H1 (cell line): ENCODE results near the gene NADSYN1. TPM values are rescaled to one million over a fixed set of nuclear protein-coding genes. Genes with fewer than 3 reads are reported as not detected.

Experiments used
- polyA plus RNA-seq, 7 experiments: library from polyadenylated mRNA; depleted of rRNA in 3 of 7; stranded (reverse) in 5 of 7; unstranded in 2 of 7; fragments of >200 nt in 5 of 7; fragments of 200-250 nt in 2 of 7; gene quantifications; 1 replicate in 5 of 7; 2 replicates in 1 of 7; 4 replicates in 1 of 7; pipeline versions ENCODE4 v1.2.1 to v1.2.3, GENCODE V29; 2011 to 2013; ENCODE audit warnings: missing spikeins in 2 of 7, mixed read lengths in 2 of 7
- total RNA-seq: library from RNA; stranded (reverse); fragmentation: NEBNext Ultra II Directional; extraction: Animal tissue kit (Norgen Biotek cat#: 25700); gene quantifications from 2 replicates; pipeline ENCODE4 v1.2.1, GENCODE V29; 2021
- TF ChIP-seq, protein P1 (sequence below), 3 experiments: IDR thresholded peaks; 1 replicate in 2 of 3; 2 replicates in 1 of 3; pipeline versions ENCODE4 v1.5.1 to v1.6.1; 2011; ENCODE audit warnings: low read length in 3 of 3, mild to moderate bottlenecking in 3 of 3, inconsistent platforms in 2 of 3, low read depth in 1 of 3, moderate library complexity in 1 of 3; ENCODE audit not compliant: insufficient read depth in 1 of 3; ENCODE audit errors: control extremely low read depth in 1 of 3

NADSYN1 gene
- total and polyA plus RNA-seq, 2 of the 8 experiments (the other 6 are each of a cell fraction or from before 2014, with no cell fraction given) = 38.3 to 38.6 TPM

DNA sequence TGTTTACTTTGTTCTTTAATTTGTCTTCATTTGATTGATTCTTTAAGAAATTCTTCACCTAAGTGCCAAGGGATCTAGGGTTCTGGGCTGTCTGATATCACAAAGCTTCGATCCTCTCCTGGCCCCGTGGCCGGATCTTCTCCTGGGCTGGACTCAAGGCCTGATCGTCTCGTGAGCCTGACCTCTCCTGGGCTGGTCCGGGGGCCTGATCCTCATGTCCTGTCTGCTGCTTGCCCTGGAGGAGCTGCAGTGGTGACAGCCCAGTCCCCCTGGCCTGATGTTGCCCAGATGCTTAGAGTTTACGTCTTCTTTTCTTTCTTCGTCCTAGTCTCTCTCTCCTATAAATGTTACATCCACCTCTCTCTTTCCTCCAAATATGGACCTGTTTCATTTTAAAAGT, 3.3 kb downstream of the NADSYN1 start (continued):
- TF ChIP-seq, protein P1, sequence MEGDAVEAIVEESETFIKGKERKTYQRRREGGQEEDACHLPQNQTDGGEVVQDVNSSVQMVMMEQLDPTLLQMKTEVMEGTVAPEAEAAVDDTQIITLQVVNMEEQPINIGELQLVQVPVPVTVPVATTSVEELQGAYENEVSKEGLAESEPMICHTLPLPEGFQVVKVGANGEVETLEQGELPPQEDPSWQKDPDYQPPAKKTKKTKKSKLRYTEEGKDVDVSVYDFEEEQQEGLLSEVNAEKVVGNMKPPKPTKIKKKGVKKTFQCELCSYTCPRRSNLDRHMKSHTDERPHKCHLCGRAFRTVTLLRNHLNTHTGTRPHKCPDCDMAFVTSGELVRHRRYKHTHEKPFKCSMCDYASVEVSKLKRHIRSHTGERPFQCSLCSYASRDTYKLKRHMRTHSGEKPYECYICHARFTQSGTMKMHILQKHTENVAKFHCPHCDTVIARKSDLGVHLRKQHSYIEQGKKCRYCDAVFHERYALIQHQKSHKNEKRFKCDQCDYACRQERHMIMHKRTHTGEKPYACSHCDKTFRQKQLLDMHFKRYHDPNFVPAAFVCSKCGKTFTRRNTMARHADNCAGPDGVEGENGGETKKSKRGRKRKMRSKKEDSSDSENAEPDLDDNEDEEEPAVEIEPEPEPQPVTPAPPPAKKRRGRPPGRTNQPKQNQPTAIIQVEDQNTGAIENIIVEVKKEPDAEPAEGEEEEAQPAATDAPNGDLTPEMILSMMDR (IDR thresholded peaks at IDR 0.05; ENCODE audit: control extremely low read depth in 1 of 3, insufficient read depth in 1 of 3, low read depth in 1 of 3, low read length in 3 of 3) = no peak
- TF ChIP-seq, all 59 proteins: peak for 0
